ENCODE measurements around the gene SLC30A9. TPM values are rescaled to one million over a fixed set of nuclear protein-coding genes. Genes with fewer than 3 reads are reported as not detected.

Gene SLC30A9
- total and polyA plus RNA-seq, 10 of the 15 experiments (the other 5 are each of a cell fraction or from before 2014, with no cell fraction given) = 12.1 to 75.9 (median 46.6) TPM

GRCh38 chr4:41998019-41998418 lies 7.7 kb downstream of the SLC30A9 start:
- SMC1A ChIA-PET (ENCODE audit: uncharacterized antibody, unreplicated experiment) = no interaction called here
- Histone ChIP-seq H3K9ac (ENCODE audit: control insufficient read depth, insufficient read depth, low read length) (no peak overlapping the region), H3K27ac (ENCODE audit: control insufficient read depth, insufficient read depth) (no peak overlapping the region), H3K27me3 (replicated peaks in 1 of 2; ENCODE audit: control insufficient read depth in 2 of 2, insufficient read depth in 2 of 2, low read length in 1 of 2) (no peaks in the 10 kb centered on the region), H3K4me1 (ENCODE audit: control insufficient read depth, insufficient read depth, low read length) (no peaks in the 10 kb centered on the region; the same call in 1 of the 2 replicates), H3K4me3 (no peak overlapping the region), H3K4me2 (ENCODE audit: control insufficient read depth, insufficient read depth) (no peak overlapping the region), H3K36me3 (ENCODE audit: control insufficient read depth in 2 of 2, insufficient read depth in 2 of 2, low read length in 1 of 2) (no peaks in the 10 kb centered on the region; a peak in 1 of 4 replicates), H2AFZ (ENCODE audit: control insufficient read depth, low read depth, low read length) (no peak overlapping the region), H3K9me3 (replicated peaks; ENCODE audit: control insufficient read depth, insufficient read depth, low read length) (no peaks in the 10 kb centered on the region; the same call in 2 of the 3 replicates), H3K79me2 (ENCODE audit: control insufficient read depth, insufficient read depth, low read length) (peaks cover 5% of the 10 kb centered on the region), H4K20me1 (ENCODE audit: control insufficient read depth, insufficient read depth) (no peaks in the 10 kb centered on the region)
- ATAC-seq = no peak
- in situ Hi-C loops (cut with MboI) (no loop called here), intact Hi-C loops (cut with micrococcal nuclease; ENCODE audit: unreplicated experiment) (no loop called here)
- TF ChIP-seq PAX5 (IDR thresholded peaks at IDR 0.05; ENCODE audit: borderline replicate concordance, low read depth, low read length) (no peak), NFIC (IDR thresholded peaks at IDR 0.05; ENCODE audit: low read depth, low read length) (no peak), ZNF24 (IDR thresholded peaks at IDR 0.05) (no peak), MEF2B (IDR thresholded peaks at IDR 0.05; ENCODE audit: partially characterized antibody, poor library complexity, severe bottlenecking) (no peak), SMARCA5 (IDR thresholded peaks at IDR 0.05) (no peak), BCL3 (IDR thresholded peaks at IDR 0.05; ENCODE audit: borderline replicate concordance, insufficient read depth, low read depth, low read length, poor library complexity, severe bottlenecking) (no peak), HSF1 (IDR thresholded peaks at IDR 0.05; ENCODE audit: low read depth, low read length) (no peak)
- no peak for FAIRE-seq
- no TSS peak for BruUV-seq (replicated peaks)
- RAD21 ChIA-PET (ENCODE audit: unreplicated experiment) = no interaction called here
- CTCF ChIA-PET = no interaction called here
- POLR2A ChIA-PET = no interaction called here
- no peak for DNase-seq (ENCODE audit: low read depth, low spot score)
- WGBS (ENCODE audit: insufficient coverage, insufficient replicate concordance, low lambda C conversion rate, missing lambda C conversion rate) = 100% methylated on average over 3 of the region's 3 CpGs
